Nucleus accumbens (tissue), 56 donors: ENCODE data around the gene NRDC.

Experiments used
- DNase-seq, 56 donors: peaks; one replicate each; lab custom pipeline; 2025; lab: John Stamatoyannopoulos, UW

The NRDC gene

DNA sequence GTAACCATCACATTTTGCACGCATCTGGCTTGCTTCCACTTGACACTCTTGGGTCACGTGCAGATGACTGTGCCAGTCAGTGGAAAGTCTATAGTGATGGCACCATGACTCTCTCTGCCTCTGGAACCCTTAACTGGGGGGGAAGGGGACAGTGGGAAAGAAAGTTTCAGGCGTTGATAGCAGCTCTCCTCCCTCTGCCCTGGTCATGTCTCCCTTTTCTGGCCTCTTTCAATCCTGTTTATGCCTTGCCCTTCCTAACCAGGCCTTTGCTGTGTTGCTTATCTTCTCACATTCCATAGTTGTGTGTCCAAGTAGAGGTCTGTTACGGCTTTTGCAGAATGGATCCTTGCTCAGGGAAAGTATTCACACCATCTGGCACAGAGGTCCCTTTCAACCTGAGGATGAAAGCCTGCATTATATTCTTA is 93.5 kb downstream of the NRDC start:
- peak in 1 of 56 donors; percentile 57 for DNase-seq

DNA sequence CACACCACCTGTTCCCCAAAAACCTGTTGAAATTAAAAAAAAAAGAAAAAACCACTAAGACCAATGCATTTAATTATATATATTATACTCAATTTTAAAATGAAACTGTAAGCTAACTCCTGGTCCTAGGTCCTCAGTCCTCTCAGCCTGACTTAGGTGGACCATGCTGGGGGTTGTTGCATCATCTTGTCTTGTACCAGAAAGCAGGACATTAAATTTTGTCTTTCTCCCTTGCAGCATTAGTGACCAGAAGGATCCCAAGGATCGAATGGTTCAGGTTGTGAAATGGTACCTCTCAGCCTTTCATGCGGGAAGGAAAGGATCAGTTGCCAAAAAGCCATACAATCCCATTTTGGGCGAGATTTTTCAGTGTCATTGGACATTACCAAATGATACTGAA is 97.6 kb downstream of the NRDC start:
- no peak for DNase-seq

- no peak for DNase-seq
Observed at GRCh38 chr1:51776408-51776807, 102.1 kb downstream of the NRDC start.

DNA sequence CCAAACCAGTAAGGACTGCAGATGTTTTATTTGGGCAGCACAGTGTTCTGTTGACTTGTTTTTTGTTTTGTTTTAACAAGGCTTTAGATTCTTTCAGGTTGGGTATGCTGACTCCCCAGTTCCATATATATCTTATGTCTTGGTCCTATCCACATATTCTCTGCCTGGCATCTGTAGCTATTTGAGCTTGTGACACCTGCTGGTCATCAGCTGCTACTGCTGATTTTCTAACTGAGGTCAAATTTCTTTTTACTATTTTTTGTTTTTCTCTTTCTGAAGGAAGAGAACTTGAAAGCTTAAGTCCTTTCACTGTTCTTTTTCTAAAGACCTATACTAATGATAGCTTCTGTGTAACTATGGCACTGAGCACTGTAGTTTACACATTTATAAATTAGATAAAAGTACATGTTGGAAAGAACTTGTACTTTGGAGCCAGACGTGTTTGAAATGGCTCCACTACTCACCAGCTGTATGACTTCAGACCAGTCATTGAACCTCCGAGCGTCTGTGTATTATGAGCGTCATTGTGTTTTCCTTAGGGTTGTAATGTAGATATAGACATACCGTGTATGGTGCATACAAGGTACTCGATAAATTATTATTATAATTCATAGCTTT is 109.4 kb downstream of the NRDC start:
- DNase-seq: peak in 8 of 56 donors; percentile 9 to 57 (median 14)

- no peak for DNase-seq
Observed at GRCh38 chr1:51761351-51761750, 117.2 kb downstream of the NRDC start.

DNA sequence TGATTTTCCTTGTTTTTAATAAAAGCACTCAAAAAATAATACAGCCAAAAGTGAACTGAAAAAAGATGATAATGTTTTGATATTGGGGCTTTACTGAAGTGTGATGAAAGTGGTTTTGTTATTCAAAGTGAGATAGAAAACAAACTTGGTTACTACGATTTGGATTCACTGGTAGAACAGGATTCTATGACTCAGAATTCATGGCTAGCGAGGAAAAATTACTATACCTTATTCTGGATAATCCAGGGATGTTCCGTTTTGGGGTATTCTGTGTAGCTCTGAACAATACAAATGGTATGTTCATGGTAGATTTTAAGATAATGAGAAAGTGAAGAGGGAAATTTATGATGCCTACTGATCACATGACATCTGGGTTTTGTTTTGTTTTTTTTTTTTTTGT is 117.7 kb downstream of the NRDC start:
- no peak for DNase-seq

GRCh38 chr1:51758310-51758709 is 120.2 kb downstream of the NRDC start:
- DNase-seq: no peak

- no peak for DNase-seq
Observed at GRCh38 chr1:51756290-51756689, 122.2 kb downstream of the NRDC start.

GRCh38 chr1:51755437-51755836 is 123.1 kb downstream of the NRDC start:
- no peak for DNase-seq

DNA sequence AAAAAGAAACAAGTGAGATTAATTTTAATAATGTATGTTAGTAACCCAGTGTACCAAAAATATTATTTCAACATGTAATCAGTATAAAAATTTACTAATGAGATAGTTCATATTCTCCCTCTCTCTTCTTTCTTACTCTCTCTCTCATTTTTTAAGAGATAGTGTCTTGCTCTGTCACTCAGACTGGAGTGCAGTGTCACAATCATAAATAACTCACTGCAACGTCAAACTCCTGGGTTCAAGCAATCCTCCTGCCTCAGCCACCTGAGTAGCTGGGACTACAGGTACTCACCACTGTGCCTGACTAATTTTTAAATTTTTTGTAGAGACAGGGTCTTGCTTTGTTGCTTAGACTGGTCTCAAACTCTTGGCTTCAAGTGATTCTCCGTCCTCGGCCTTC is 123.9 kb downstream of the NRDC start:
- DNase-seq: no peak

- DNase-seq: no peak
Observed at GRCh38 chr1:51753969-51754368, 124.6 kb downstream of the NRDC start.

DNA sequence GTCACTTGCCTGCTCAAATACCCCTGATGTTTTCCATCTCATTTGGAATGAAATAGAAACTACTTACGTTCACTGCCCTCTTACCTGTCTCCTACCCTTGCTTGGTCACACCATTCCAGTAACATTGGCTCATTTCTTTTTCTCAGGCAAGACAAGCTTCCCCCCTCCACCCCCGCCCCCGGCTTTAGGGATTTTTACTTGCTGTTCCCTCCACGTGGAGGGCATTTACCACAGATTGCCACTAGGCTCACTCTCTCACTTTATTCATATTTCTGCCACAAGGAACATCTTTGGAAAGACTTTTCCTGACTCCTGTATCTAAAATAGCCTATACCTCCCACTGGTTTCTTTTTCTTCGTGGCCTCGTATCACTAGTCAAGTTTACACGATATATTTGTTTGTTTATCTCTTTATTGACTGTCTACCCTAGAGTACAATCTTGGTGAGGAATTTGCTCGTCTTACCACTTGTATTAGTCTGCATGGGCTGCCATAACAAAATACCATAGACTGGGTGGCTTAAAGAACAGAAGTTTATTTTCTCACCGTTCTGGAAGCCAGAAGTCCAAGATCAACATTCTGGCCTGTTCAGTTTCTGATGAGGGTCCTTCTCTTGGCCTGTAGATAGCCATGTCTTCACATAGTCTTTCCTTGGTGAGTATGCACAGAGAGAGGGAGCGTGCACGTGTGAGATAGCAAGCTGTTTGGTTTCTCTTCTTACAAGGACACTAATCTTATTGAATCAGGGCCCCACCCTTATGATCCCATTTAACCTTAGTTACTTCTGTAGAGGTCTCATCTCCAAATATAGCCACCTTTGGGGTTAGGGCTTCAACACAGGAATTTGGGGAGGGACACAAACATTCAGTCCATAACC is 126.2 kb downstream of the NRDC start:
- no peak for DNase-seq

DNA sequence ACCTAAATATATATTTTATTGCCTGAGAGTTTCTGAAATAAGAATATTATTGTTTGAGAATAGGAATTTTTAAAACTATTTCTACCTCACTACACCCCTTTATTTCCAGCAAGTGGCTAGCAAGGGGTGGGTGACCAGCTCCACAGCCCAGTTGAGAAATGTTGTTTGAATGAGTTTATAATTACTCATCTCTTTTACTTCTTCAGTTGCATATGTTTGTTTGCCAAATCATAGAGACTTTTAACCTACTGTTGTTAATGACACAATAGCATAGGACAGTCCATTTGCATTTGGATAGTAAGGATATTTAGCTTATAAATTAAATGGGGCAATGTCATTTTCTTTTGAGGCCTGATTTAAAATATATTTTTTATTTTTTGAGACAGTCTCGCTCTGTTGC is 127.8 kb downstream of the NRDC start:
- no peak for DNase-seq

- no peak for DNase-seq
Observed at GRCh38 chr1:51750218-51750617, 128.3 kb downstream of the NRDC start.

GRCh38 chr1:51749151-51749550 is 129.4 kb downstream of the NRDC start:
- DNase-seq: no peak

GRCh38 chr1:51745304-51745570 is 133.3 kb downstream of the NRDC start:
- DNase-seq: no peak

- DNase-seq: no peak
Observed at GRCh38 chr1:51744506-51745303, 133.8 kb downstream of the NRDC start.

DNA sequence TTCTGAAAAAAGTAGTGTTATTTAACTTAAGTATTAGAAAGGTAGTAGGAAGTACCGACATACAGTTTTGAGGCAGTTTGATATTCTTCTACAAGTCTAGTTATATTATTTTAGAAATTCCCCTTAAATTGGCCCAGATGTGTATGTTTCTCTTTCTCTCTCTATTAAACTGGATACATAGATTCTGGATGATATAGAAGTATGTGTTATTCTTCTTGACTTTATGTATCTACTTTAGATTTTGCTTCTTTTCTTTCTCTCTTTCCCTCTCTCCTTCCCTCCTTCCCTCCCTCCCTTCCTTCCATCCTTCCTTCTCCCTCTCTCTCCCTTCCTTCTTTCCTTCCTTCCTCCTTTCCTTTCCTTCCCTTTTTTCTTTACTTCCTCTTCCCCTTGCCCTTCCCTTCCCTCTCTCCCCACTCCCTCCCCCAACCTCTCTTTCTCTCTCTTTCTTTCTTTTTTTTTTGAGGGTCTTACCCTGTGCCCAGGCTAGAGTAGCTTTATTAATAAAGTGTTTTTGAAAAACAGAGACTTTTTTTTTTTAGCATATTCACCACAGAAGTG is 137.3 kb downstream of the NRDC start:
- DNase-seq: no peak

- no peak for DNase-seq
Observed at GRCh38 chr1:51740652-51741051, 137.9 kb downstream of the NRDC start.
